ENCODE data around the gene IFRD2. TPM values are rescaled to one million over a fixed set of nuclear protein-coding genes. Genes with fewer than 3 reads are reported as not detected.

Gene IFRD2, protein sequence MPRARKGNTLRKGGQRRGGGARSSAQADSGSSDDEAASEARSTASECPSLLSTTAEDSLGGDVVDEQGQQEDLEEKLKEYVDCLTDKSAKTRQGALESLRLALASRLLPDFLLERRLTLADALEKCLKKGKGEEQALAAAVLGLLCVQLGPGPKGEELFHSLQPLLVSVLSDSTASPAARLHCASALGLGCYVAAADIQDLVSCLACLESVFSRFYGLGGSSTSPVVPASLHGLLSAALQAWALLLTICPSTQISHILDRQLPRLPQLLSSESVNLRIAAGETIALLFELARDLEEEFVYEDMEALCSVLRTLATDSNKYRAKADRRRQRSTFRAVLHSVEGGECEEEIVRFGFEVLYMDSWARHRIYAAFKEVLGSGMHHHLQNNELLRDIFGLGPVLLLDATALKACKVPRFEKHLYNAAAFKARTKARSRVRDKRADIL
- 77.0 TPM for total RNA-seq
- long read RNA-seq, transcript IFRD2-202 (12 exons, 2,109 nt): major isoform, 191 of 264 reads
- long read RNA-seq, partial matches to known transcripts: 31 of 264 reads
- long read RNA-seq, other reads (novel, unspliced or antisense): 40 of 264 reads

DNA sequence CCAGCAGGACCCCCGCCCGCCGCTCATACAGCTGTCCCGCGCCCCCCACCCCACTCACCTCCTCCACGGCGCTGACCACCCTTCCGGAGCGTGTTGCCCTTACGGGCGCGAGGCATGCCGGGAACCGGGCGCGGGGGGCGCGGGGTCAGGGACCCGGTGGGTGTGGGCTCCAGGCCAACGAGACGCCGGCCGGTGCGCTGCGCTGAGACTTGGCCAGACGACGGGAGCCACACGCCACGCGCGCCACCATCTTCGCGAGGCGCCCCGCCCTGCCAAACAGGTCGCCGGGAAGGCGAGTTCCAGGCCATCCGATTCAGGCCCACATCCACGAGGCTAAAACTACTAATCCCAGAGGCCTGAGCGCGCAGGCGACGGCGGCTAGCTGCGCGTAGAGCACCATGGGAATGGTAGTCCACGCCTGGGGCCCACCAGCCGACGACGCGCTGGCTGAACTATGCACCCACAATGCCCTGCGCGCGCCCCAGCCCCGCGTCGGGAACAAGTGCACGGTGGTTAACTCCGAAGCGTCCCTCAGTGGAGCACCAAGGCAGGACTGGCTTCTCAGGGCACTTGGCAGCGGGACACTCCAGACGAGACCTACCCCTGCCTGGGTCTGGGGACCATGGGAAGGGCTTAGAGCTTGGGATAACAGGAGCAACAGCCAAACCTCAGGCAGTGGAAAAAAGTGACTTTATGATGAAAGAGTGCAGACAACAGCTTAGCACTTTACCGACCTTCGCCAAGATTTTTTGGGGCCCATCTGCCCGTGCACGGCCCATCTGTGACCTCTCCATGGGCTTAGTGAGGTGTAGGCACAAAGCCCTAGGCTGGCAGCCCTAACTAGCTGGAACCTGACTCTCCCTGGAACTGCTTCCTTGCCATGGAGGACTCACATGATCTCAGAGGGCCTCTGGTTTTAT, at the start of gene IFRD2:
Gene IFRD2, minus strand, starts transcription at position 271 of the 920 bp plus-strand sequence. Its CDS starts 155 bp downstream, at position 116.
- H3K9me3 ChIP-seq: no peaks in the 10 kb centered on the region
- intact Hi-C loops (cut with DNase I): no loop called here
- DNase-seq (peak; percentile 99), ATAC-seq (peak; percentile 96)
- H3K4me3 ChIP-seq: peak within 1 kb of the TSS; percentile 97
- no peaks in the 10 kb centered on the region for H3K27me3 ChIP-seq
- peak within 1 kb of the TSS; percentile 89 for H3K27ac ChIP-seq
- H3K4me1 ChIP-seq: peaks cover 16% of the 10 kb centered on the region
- TF ChIP-seq, protein P1, sequence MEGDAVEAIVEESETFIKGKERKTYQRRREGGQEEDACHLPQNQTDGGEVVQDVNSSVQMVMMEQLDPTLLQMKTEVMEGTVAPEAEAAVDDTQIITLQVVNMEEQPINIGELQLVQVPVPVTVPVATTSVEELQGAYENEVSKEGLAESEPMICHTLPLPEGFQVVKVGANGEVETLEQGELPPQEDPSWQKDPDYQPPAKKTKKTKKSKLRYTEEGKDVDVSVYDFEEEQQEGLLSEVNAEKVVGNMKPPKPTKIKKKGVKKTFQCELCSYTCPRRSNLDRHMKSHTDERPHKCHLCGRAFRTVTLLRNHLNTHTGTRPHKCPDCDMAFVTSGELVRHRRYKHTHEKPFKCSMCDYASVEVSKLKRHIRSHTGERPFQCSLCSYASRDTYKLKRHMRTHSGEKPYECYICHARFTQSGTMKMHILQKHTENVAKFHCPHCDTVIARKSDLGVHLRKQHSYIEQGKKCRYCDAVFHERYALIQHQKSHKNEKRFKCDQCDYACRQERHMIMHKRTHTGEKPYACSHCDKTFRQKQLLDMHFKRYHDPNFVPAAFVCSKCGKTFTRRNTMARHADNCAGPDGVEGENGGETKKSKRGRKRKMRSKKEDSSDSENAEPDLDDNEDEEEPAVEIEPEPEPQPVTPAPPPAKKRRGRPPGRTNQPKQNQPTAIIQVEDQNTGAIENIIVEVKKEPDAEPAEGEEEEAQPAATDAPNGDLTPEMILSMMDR (IDR thresholded peaks at IDR 0.05): no peak
- peaks cover 30% of the 10 kb centered on the region for H3K36me3 ChIP-seq

DNA sequence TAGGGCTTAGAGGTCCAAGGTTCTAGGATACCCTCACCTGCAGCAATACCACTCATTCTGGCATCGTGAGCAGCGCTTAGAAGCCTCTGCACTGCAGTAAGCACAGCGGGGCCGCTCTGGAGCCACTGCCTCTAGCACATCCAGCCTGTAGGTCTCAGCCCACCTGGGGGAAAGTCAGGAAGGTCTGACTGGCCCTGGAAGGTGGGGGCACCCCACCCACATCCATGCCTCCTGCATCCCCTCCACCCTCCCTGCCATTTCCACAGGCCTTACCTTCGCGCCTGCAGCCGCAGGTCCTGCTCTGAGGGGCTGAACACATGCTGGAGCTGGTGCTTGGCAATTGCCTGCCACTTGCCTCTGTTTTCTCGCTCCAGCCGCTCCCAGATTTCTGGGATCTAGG, 49.3 kb upstream of the IFRD2 start:
- H3K27ac ChIP-seq: peak overlapping the region; percentile 96
- peak overlapping the region; percentile 95 for H3K4me3 ChIP-seq
- H3K4me1 ChIP-seq: peaks cover 44% of the 10 kb centered on the region
- ATAC-seq (no peak), DNase-seq (peak; percentile 69)
- intact Hi-C loops (cut with DNase I): no loop called here
- H3K36me3 ChIP-seq: no peaks in the 10 kb centered on the region
- H3K9me3 ChIP-seq: no peaks in the 10 kb centered on the region
- H3K27me3 ChIP-seq: no peaks in the 10 kb centered on the region
- TF ChIP-seq, protein P1 (IDR thresholded peaks at IDR 0.05): no peak

DNA sequence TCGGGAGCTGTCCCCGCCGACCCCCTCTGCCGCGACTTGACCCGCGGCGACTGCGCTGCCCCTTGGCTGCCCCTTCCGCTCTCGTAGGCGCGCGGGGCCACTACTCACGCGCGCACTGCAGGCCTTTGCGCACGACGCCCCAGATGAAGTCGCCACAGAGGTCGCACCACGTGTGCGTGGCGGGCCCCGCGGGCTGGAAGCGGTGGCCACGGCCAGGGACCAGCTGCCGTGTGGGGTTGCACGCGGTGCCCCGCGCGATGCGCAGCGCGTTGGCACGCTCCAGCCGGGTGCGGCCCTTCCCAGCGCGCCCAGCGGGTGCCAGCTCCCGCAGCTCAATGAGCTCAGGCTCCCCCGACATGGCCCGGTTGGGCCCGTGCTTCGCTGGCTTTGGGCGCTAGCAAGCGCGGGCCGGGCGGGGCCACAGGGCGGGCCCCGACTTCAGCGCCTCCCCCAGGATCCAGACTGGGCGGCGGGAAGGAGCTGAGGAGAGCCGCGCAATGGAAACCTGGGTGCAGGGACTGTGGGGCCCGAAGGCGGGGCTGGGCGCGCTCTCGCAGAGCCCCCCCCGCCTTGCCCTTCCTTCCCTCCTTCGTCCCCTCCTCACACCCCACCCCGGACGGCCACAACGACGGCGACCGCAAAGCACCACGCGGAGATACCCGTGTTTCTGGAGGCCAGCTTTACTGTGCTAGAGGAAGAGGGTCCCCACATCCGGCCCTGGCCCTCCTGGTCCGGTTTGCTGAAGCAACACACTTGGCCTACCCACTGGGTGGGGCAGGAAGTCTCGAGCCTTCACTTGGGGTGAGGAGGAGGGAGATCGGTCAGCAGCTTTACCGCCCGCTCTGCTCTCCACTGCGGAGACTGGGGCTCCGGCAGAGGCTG, 48.5 kb upstream of the IFRD2 start, which contains the start of gene RASSF1:
Gene RASSF1, minus strand, starts transcription at position 389 of the 882 bp plus-strand sequence. Its CDS starts 31 bp downstream, at position 358.
- Histone ChIP-seq H3K27me3 (no peaks in the 10 kb centered on the region), H3K36me3 (no peaks in the 10 kb centered on the region), H3K4me1 (peaks cover 47% of the 10 kb centered on the region), H3K9me3 (no peaks in the 10 kb centered on the region), H3K27ac (peak within 1 kb of the TSS; percentile 96), H3K4me3 (peak within 1 kb of the TSS; percentile 95)
- intact Hi-C loops (cut with DNase I): no loop called here
- peak; percentile 89 for DNase-seq
- TF ChIP-seq, protein P1 (IDR thresholded peaks at IDR 0.05): no peak
- ATAC-seq: peak; percentile 61

DNA sequence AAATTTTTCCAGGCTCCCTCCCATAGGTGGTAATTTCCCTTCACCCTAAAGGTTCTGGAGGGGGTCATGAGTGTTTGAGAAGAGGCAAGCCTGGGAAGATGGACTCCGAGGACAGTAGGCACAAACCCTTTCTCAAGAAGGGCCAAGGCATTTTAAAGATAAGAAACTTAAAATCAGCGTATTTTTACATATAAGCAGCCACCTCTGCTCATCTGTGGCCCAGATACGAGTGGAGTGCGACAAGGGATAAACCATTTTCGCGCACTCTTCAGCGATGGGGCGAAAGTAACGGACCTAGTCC, 47.9 kb upstream of the IFRD2 start:
- Histone ChIP-seq H3K4me1 (peaks cover 47% of the 10 kb centered on the region), H3K9me3 (no peaks in the 10 kb centered on the region), H3K27ac (peak overlapping the region; percentile 96), H3K36me3 (no peaks in the 10 kb centered on the region), H3K27me3 (no peaks in the 10 kb centered on the region), H3K4me3 (peak overlapping the region; percentile 95)
- ATAC-seq (no peak), DNase-seq (no peak)
- intact Hi-C loops (cut with DNase I): no loop called here
- TF ChIP-seq, protein P1 (IDR thresholded peaks at IDR 0.05): no peak

Data from upper lobe of right lung (tissue), 1 donor.